Testis (tissue), 2 donors: ENCODE results near the gene TMEM178B.

Source experiments
- CTCF ChIP-seq, 3 experiments: fragments of 450-650 bp in 2 of 3; fragments of 200-600 bp in 1 of 3; sonication (generic) in 1 of 3; IDR thresholded peaks; one replicate each; pipeline ENCODE4 v1.5.1; 2016 to 2019; ENCODE audit warnings: antibody characterized with exemption in 3 of 3, mild to moderate bottlenecking in 2 of 3, moderate library complexity in 1 of 3
- POLR2A ChIP-seq: fragments of 450-650 bp; IDR thresholded peaks from one replicate; pipeline ENCODE4 v1.6.1; 2017; ENCODE audit warnings: antibody characterized with exemption, mild to moderate bottlenecking, moderate library complexity

GRCh38 chr7:141076377-141076776, 2.5 kb downstream of the TMEM178B start:
- TF ChIP-seq CTCF (IDR thresholded peaks at IDR 0.05): no peak
- no peak for TF ChIP-seq POLR2A
